CD4-positive, alpha-beta memory T cell (primary cell): ENCODE results near the gene UBAC1. TPM values are rescaled to one million over a fixed set of nuclear protein-coding genes. Genes with fewer than 3 reads are reported as not detected.
"Not testable (repeated sequence)": the region's sequence is repeated elsewhere in the genome, so short reads cannot be mapped to it uniquely, and the experiment has no call there.

Experiments used
- CTCF ChIA-PET: fragments of 350-600 bp; sonication (Branson Sonifier 250); formaldehyde crosslinking; loops from one replicate; lab custom pipeline; 2021; ENCODE audit warnings: inconsistent platforms; ENCODE audit not compliant: partially characterized antibody; lab: Charles Lee
- POLR2A ChIA-PET: fragments of 350-600 bp; sonication (Branson Sonifier 250); formaldehyde crosslinking; loops from one replicate; lab custom pipeline; 2021; ENCODE audit not compliant: partially characterized antibody; lab: Charles Lee
- DNase-seq, 5 donors: peaks; one replicate each; pipeline versions ENCODE4 v3.0.0 to v3.0.0-alpha.2; 2020 to 2022; ENCODE audit warnings: mixed read lengths in 1 of 5
- H3K27ac ChIP-seq: one replicate; pipeline ENCODE4 v1.7.0; 2013; ENCODE audit warnings: low read depth, low read length
- H3K27me3 ChIP-seq: 2 replicates; pipeline ENCODE4 v1.7.0; 2013; ENCODE audit warnings: mild to moderate bottlenecking, low read length, moderate library complexity; ENCODE audit not compliant: insufficient read depth
- H3K36me3 ChIP-seq: 2 replicates; pipeline ENCODE4 v1.7.0; 2013; ENCODE audit warnings: mild to moderate bottlenecking, low read length, moderate library complexity; ENCODE audit not compliant: insufficient read depth
- H3K4me1 ChIP-seq: 2 replicates; pipeline ENCODE4 v1.7.0; 2013; ENCODE audit warnings: mild to moderate bottlenecking, low read length, moderate library complexity; ENCODE audit not compliant: insufficient read depth
- H3K4me3 ChIP-seq, 2 donors: one replicate each; pipeline ENCODE4 v1.7.0; 2013; ENCODE audit warnings: low read length in 2 of 2, mild to moderate bottlenecking in 1 of 2
- H3K9me3 ChIP-seq, 2 donors: one replicate each; pipeline ENCODE4 v1.7.0; 2013; ENCODE audit warnings: low read length in 2 of 2, control low read depth in 1 of 2; ENCODE audit not compliant: control insufficient read depth in 1 of 2
- H3K27ac Mint-ChIP-seq, 7 donors: one replicate each; pipeline ENCODE4 v1.8.0; 2020 to 2021; ENCODE audit warnings: mixed read lengths in 7 of 7, mild to moderate bottlenecking in 6 of 7, inconsistent platforms in 3 of 7, moderate library complexity in 3 of 7
- H3K27me3 Mint-ChIP-seq, 2 donors: one replicate each; pipeline ENCODE4 v1.8.0; 2020 to 2021; ENCODE audit warnings: mixed read lengths in 2 of 2
- H3K36me3 Mint-ChIP-seq, 2 donors: one replicate each; pipeline ENCODE4 v1.8.0; 2020 to 2021; ENCODE audit warnings: mixed read lengths in 2 of 2, inconsistent platforms in 1 of 2, mild to moderate bottlenecking in 1 of 2
- H3K4me1 Mint-ChIP-seq, 4 donors: one replicate each; pipeline ENCODE4 v1.8.0; 2020 to 2021; ENCODE audit warnings: mixed read lengths in 4 of 4, mild to moderate bottlenecking in 1 of 4
- H3K4me3 Mint-ChIP-seq, 8 donors: one replicate each; pipeline ENCODE4 v1.8.0; 2020 to 2021; ENCODE audit warnings: mixed read lengths in 8 of 8, mild to moderate bottlenecking in 7 of 8, moderate library complexity in 6 of 8, inconsistent platforms in 3 of 8
- H3K9me3 Mint-ChIP-seq, 8 donors: one replicate each; pipeline ENCODE4 v1.8.0; 2020 to 2021; ENCODE audit warnings: mixed read lengths in 8 of 8, mild to moderate bottlenecking in 5 of 8, inconsistent platforms in 3 of 8, moderate library complexity in 1 of 8
- intact Hi-C: fragments of 100-400 bp; cut with micrococcal nuclease; formaldehyde crosslinking; loops from one replicate; pipeline ENCODE4 v1.15.1; 2023
- polyA plus RNA-seq, 2 donors: library from polyadenylated mRNA; unstranded; fragments of 300-500 nt; fragmentation: Illumina TruSeq; gene quantifications; one replicate each; pipeline ENCODE4 v1.2.3, GENCODE V29; 2021
- total RNA-seq, 2 experiments: library from RNA; stranded (reverse); gene quantifications; one replicate each; pipeline ENCODE4 v1.2.3, GENCODE V29; 2021

UBAC1 gene
- total and polyA plus RNA-seq, 4 experiments from 2014 or later = 23.0 to 32.8 (median 28.1) TPM

GRCh38 chr9:135948446-135948845, 12.7 kb downstream of the UBAC1 start:
- intact Hi-C loops = no loop called here
- H3K4me1 Mint-ChIP-seq = peaks cover 0 to 3% (median 0%) of the 10 kb centered on the region in 4 donors
- no peak overlapping the region for H3K27ac Mint-ChIP-seq
- H3K4me3 Mint-ChIP-seq = no peak overlapping the region
- Histone ChIP-seq H3K9me3 (no peaks in the 10 kb centered on the region), H3K27ac (no peak overlapping the region), H3K4me3 (no peak overlapping the region), H3K4me1 (no peaks in the 10 kb centered on the region), H3K27me3 (no peaks in the 10 kb centered on the region), H3K36me3 (peaks cover 45% of the 10 kb centered on the region)
- H3K9me3 Mint-ChIP-seq = no peaks in the 10 kb centered on the region
- POLR2A ChIA-PET = no interaction called here
- CTCF ChIA-PET = no interaction called here
- no peak for DNase-seq
- no peaks in the 10 kb centered on the region for H3K27me3 Mint-ChIP-seq
- peaks cover 59 to 70% of the 10 kb centered on the region in 2 donors for H3K36me3 Mint-ChIP-seq

GRCh38 chr9:135947582-135947981, 13.6 kb downstream of the UBAC1 start:
- H3K4me3 Mint-ChIP-seq = no peak overlapping the region

GRCh38 chr9:135947105-135947504, 14.1 kb downstream of the UBAC1 start:
- H3K9me3 Mint-ChIP-seq, DNase-seq, H3K27ac Mint-ChIP-seq, H3K4me3 ChIP-seq, POLR2A ChIA-PET, intact Hi-C loops, H3K9me3 ChIP-seq, H3K4me1 Mint-ChIP-seq, CTCF ChIA-PET, H3K27me3 ChIP-seq, H3K27me3 Mint-ChIP-seq, H3K27ac ChIP-seq, H3K4me1 ChIP-seq, H3K4me3 Mint-ChIP-seq: not testable (repeated sequence)
- peaks cover 55 to 69% of the 10 kb centered on the region in 2 donors for H3K36me3 Mint-ChIP-seq
- peaks cover 37% of the 10 kb centered on the region for H3K36me3 ChIP-seq

More at GRCh38 chr9:135947582-135947981, 13.6 kb downstream of the UBAC1 start:
- intact Hi-C loops = no loop called here
- no peaks in the 10 kb centered on the region for H3K27me3 Mint-ChIP-seq
- ChIA-PET CTCF (no interaction called here), POLR2A (no interaction called here)
- no peak for DNase-seq
- H3K27ac Mint-ChIP-seq = no peak overlapping the region
- no peaks in the 10 kb centered on the region for H3K9me3 ChIP-seq
- H3K27ac ChIP-seq = no peak overlapping the region
- no peak overlapping the region for H3K4me3 ChIP-seq
- no peaks in the 10 kb centered on the region for H3K9me3 Mint-ChIP-seq
- H3K4me1 Mint-ChIP-seq = peaks cover 0 to 3% (median 0%) of the 10 kb centered on the region in 4 donors
- no peaks in the 10 kb centered on the region for H3K27me3 ChIP-seq
- H3K4me1 ChIP-seq = no peaks in the 10 kb centered on the region
- H3K36me3 ChIP-seq = peaks cover 42% of the 10 kb centered on the region
- H3K36me3 Mint-ChIP-seq = peaks cover 58 to 72% of the 10 kb centered on the region in 2 donors

DNA sequence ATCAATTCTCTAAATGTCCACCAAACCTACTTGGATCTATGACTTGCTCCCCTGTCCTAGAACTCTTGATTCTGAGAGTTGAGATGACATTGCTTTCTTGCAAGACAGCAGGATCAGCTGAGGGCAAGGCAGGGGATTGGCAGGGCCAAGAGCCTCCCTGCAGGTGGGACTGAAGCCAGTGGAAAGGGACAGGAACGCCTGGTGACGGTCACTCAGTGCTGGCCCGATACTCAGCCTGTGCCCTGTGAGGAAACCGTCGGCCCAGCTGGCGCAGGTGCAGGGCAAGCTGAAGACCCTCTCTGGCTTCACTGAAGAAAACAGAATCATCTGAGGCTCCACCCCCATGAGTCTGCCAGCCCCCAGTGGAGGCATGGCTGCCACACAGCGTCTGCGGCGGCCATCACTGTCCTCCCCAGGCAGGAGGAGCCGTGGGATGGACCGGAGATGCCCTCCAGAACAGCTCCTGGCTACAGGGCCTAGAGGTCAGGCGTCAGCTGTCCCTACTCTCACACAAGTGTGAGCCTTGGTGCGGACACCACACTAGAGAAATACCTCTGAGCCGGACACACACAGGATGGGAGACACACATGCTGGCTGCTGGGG, 14.7 kb downstream of the UBAC1 start:
- H3K4me3 Mint-ChIP-seq = no peak overlapping the region
- no peak overlapping the region for H3K4me3 ChIP-seq
- H3K9me3 Mint-ChIP-seq = no peaks in the 10 kb centered on the region
- ChIA-PET CTCF (interaction anchor here (0.6 kb wide), 1 partner anchor 125 kb away, joined by 3 read pairs; no protein-coding TSS in a partner anchor), POLR2A (no interaction called here)
- no peaks in the 10 kb centered on the region for H3K27me3 Mint-ChIP-seq
- no peaks in the 10 kb centered on the region for H3K4me1 ChIP-seq
- no peaks in the 10 kb centered on the region for H3K9me3 ChIP-seq
- no peak overlapping the region for H3K27ac ChIP-seq
- no peak overlapping the region for H3K27ac Mint-ChIP-seq
- no peaks in the 10 kb centered on the region for H3K27me3 ChIP-seq
- peaks cover 0 to 3% (median 0%) of the 10 kb centered on the region in 4 donors for H3K4me1 Mint-ChIP-seq
- peaks cover 56 to 70% of the 10 kb centered on the region in 2 donors for H3K36me3 Mint-ChIP-seq
- intact Hi-C loops = no loop called here
- peaks cover 34% of the 10 kb centered on the region for H3K36me3 ChIP-seq
- DNase-seq = no peak

- Histone ChIP-seq H3K4me3 (no peak overlapping the region), H3K27me3 (no peaks in the 10 kb centered on the region), H3K27ac (no peak overlapping the region), H3K9me3 (no peaks in the 10 kb centered on the region), H3K36me3 (peaks cover 34% of the 10 kb centered on the region), H3K4me1 (no peaks in the 10 kb centered on the region)
- ChIA-PET CTCF (interaction anchor here (0.6 to 1.6 kb wide), 2 partner anchors 82 to 126 kb away, joined by 3 read pairs; no protein-coding TSS in a partner anchor), POLR2A (no interaction called here)
- no peak overlapping the region for H3K27ac Mint-ChIP-seq
- no peaks in the 10 kb centered on the region for H3K27me3 Mint-ChIP-seq
- H3K36me3 Mint-ChIP-seq = peaks cover 56 to 71% of the 10 kb centered on the region in 2 donors
- intact Hi-C loops = no loop called here
- H3K9me3 Mint-ChIP-seq = no peaks in the 10 kb centered on the region
- no peak overlapping the region for H3K4me3 Mint-ChIP-seq
- H3K4me1 Mint-ChIP-seq = peaks cover 0 to 3% (median 0%) of the 10 kb centered on the region in 4 donors
- no peak for DNase-seq
Observed at GRCh38 chr9:135945969-135946368, 15.2 kb downstream of the UBAC1 start.

- Mint-ChIP-seq H3K27ac (peak overlapping the region in 1 of 7 donors; percentile 36), H3K9me3 (peaks cover 0 to under 1% (median 0%) of the 10 kb centered on the region in 8 donors), H3K4me1 (peaks cover 0 to 3% (median under 1%) of the 10 kb centered on the region in 4 donors), H3K36me3 (peaks cover 51 to 68% of the 10 kb centered on the region in 2 donors), H3K27me3 (no peaks in the 10 kb centered on the region), H3K4me3 (no peak overlapping the region)
- Histone ChIP-seq H3K4me1 (no peaks in the 10 kb centered on the region), H3K36me3 (peaks cover 29% of the 10 kb centered on the region), H3K27me3 (no peaks in the 10 kb centered on the region), H3K9me3 (no peaks in the 10 kb centered on the region), H3K27ac (no peak overlapping the region), H3K4me3 (no peak overlapping the region)
- ChIA-PET POLR2A (no interaction called here), CTCF (interaction anchor here (1.6 kb wide), 1 partner anchor 80 kb away, joined by 3 read pairs; no protein-coding TSS in a partner anchor)
- DNase-seq = no peak
- intact Hi-C loops = no loop called here
Observed at GRCh38 chr9:135944444-135945252, 16.5 kb downstream of the UBAC1 start.

DNA sequence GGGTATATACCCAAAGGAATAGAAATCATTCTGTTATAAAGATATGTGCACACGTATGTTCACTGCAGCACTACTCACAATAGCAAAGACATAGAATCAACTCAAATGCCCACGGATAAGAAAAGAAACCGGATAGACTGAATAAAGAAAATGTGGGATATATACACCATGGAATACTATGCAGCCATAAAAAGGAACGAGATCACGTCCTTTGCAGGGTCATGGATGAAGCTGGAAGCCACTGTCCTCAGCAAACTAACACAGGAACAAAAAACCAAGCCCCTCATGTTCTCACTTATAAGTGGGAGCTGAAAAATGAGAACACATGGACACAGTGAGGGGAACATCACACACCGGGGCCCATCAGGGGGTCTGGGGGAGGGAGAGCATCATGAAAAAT, 17.6 kb downstream of the UBAC1 start:
- H3K36me3 Mint-ChIP-seq = peaks cover 50 to 67% of the 10 kb centered on the region in 2 donors
- H3K27me3 ChIP-seq, DNase-seq, H3K27me3 Mint-ChIP-seq, H3K4me1 ChIP-seq, H3K4me1 Mint-ChIP-seq, H3K4me3 Mint-ChIP-seq, H3K27ac Mint-ChIP-seq, intact Hi-C loops, H3K9me3 Mint-ChIP-seq, POLR2A ChIA-PET, CTCF ChIA-PET, H3K27ac ChIP-seq, H3K4me3 ChIP-seq, H3K9me3 ChIP-seq: not testable (repeated sequence)
- H3K36me3 ChIP-seq = peaks cover 27% of the 10 kb centered on the region
